ENCODE data around the gene HNF1B. TPM values are rescaled to one million over a fixed set of nuclear protein-coding genes. Genes with fewer than 3 reads are reported as not detected.

HNF1B gene
- total RNA-seq = 10 to 100 TPM; 16.5 to 39.9 (median 32.2) TPM

DNA sequence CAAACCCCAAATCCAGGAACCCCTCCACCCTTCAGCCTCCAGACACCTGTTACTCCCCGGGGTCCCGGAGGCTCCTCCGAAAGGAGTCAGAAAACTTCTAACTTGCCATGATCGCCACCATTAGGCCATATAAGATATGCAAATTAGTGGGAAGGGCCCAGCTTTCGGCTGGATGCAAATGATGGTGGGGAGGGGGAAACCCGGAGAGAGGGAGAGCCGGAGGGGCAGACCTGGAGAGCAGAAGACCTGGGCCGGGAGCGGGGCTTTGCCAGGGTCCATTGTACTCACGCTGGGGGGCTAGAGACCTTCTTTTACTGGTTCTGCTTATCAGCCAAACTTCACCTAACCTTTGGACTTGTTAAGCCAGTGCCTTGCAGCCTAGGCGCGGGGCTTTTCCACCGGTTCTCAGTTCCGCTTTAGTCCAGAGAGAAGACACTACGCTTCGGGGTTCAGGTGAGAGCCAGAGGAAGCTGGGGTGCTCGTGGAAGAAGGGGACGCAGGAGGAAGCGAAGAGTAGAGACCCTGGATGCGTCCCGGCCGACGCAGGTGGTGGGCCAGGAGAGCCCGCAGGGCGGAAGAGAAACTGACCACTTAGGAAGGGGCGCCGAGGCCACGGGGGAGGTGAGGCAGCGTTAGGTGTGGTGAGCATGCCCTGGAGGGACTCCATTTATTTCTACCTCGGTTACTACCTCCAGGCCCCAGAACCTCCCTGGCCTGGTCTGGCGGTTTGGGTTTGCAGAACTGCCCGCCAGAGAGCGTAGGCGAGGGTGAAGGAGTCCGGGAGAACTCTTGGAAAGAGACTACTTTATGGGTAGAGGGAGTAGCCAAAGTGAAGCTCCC, at the start of gene HNF1B:
Gene HNF1B, minus strand, starts transcription at position 99 of the 840 bp plus-strand sequence. CDS start 175 bp downstream, outside the sequence.
- peak; percentile 48 to 81 (median 74) for DNase-seq
- Histone ChIP-seq H3K4me1 (peaks cover 0 to 39% (median 19%) of the 10 kb centered on the region in 4 donors), H3K4me3 (peak within 1 kb of the TSS; percentile 26 to 61 (median 50)), H3K36me3 (no peaks in the 10 kb centered on the region), H3K27ac (peak within 1 kb of the TSS in 3 of 4 donors; percentile 76 to 85 (median 80)), H3K27me3 (peaks cover 0 to 37% of the 10 kb centered on the region in 2 donors), H3K9me3 (no peaks in the 10 kb centered on the region)
- TF ChIP-seq POLR2A (IDR thresholded peaks at IDR 0.05) = peak; percentile 81 to 86
- peak in 1 of 6 experiments; percentile 2 for TF ChIP-seq CTCF (IDR thresholded peaks at IDR 0.05)

- H3K4me3 ChIP-seq = no peak overlapping the region
- peaks cover 0 to 21% (median 2%) of the 10 kb centered on the region in 4 donors for H3K4me1 ChIP-seq
- no peak for DNase-seq
- no peaks in the 10 kb centered on the region for H3K36me3 ChIP-seq
- no peak for TF ChIP-seq CTCF (IDR thresholded peaks at IDR 0.05)
- TF ChIP-seq POLR2A (IDR thresholded peaks at IDR 0.05) = no peak
- H3K27ac ChIP-seq = no peak overlapping the region
- no peaks in the 10 kb centered on the region for H3K9me3 ChIP-seq
- H3K27me3 ChIP-seq = no peaks in the 10 kb centered on the region
Observed at GRCh38 chr17:37792787-37793186, 47.9 kb upstream of the HNF1B start.

- Histone ChIP-seq H3K9me3 (no peaks in the 10 kb centered on the region), H3K4me3 (no peak overlapping the region), H3K27ac (no peak overlapping the region), H3K36me3 (no peaks in the 10 kb centered on the region), H3K4me1 (peaks cover 0 to 30% (median 2%) of the 10 kb centered on the region in 4 donors), H3K27me3 (no peaks in the 10 kb centered on the region)
- DNase-seq = peak in 2 of 3 donors; percentile 26 to 74
- TF ChIP-seq POLR2A (IDR thresholded peaks at IDR 0.05) (no peak), CTCF (IDR thresholded peaks at IDR 0.05) (peak; percentile 28 to 80 (median 72))
Observed at GRCh38 chr17:37791447-37792399, 46.9 kb upstream of the HNF1B start.

DNA sequence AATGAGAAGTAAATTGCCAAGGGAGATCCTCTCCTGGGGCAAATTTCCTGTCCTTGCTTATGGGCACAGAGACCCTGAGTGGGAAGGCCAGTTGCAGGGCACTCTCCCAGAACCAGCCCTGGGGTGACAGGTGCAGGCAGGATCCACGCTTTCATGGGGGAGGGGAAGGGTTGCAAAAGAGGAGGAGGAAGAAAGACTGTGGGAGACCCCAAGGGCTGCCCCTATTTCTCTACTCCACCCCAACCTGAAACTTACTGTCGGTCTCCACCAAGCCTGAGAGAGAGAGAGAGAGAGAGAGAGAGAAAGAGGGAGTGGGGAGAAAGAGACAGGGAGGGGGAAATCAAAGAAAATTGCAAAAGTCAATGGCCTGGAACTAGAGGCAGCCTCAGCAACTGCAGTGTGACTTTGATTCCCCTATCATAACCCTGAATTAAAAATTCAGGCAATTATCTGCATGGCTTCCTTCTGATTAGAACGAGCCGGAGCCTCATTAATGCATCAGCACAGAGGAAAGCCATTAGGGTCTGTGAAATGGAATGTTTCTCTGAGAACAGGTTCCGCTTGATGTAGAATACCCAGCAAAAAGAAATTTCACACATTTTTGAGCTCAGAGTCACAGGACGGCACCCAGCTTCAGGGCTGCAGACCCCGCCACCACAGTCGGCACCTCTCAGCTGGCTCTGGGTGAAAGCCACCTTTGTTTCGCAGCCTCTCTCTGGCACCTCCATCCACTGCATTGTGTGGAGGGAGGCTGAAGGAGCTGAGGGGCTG, 45.1 kb upstream of the HNF1B start:
- Histone ChIP-seq H3K9me3 (no peaks in the 10 kb centered on the region), H3K27ac (peak overlapping the region in 1 of 4 donors; percentile 9), H3K36me3 (no peaks in the 10 kb centered on the region), H3K27me3 (no peaks in the 10 kb centered on the region), H3K4me3 (no peak overlapping the region), H3K4me1 (peaks cover 0 to 33% (median 2%) of the 10 kb centered on the region in 4 donors)
- DNase-seq = no peak
- TF ChIP-seq POLR2A (IDR thresholded peaks at IDR 0.05) (no peak), CTCF (IDR thresholded peaks at IDR 0.05) (no peak)
